ENCODE measurements around the gene ABHD3. TPM values are rescaled to one million over a fixed set of nuclear protein-coding genes. Genes with fewer than 3 reads are reported as not detected.
"Not testable (repeated sequence)": the region's sequence is repeated elsewhere in the genome, so short reads cannot be mapped to it uniquely, and the experiment has no call there.

ABHD3 gene
- total RNA-seq, result 16.7 TPM

- peak; percentile 78 to 96 (median 94) for DNase-seq (ENCODE audit: low read depth in 2 of 3, low spot score in 2 of 3)
Measured at GRCh38 chr18:21704603-21705364, at the start of gene ABHD3. Gene ABHD3 (minus strand): TSS chr18:21704774. CDS start chr18:21704665, 109 bp downstream.

- no peak for DNase-seq (ENCODE audit: low read depth in 2 of 3, low spot score in 2 of 3)
Measured at GRCh38 chr18:21747764-21748693, 43.5 kb upstream of the ABHD3 start.

GRCh38 chr18:21747268-21747667, 42.7 kb upstream of the ABHD3 start:
- DNase-seq (ENCODE audit: low read depth in 2 of 3, low spot score in 2 of 3), result no peak

- peak in 2 of 3 donors; percentile 29 to 41 for DNase-seq (ENCODE audit: low read depth in 2 of 3, low spot score in 2 of 3)
Measured at GRCh38 chr18:21745231-21745630, 40.7 kb upstream of the ABHD3 start.

GRCh38 chr18:21743166-21743832, 38.7 kb upstream of the ABHD3 start:
- DNase-seq (ENCODE audit: low read depth in 2 of 3, low spot score in 2 of 3), result no peak

GRCh38 chr18:21742315-21742687, 37.7 kb upstream of the ABHD3 start:
- no peak for DNase-seq (ENCODE audit: low read depth in 2 of 3, low spot score in 2 of 3)

GRCh38 chr18:21741562-21742314, 37.2 kb upstream of the ABHD3 start:
- DNase-seq (ENCODE audit: low read depth in 2 of 3, low spot score in 2 of 3), result peak in 1 of 3 donors; percentile 17

- no peak for DNase-seq (ENCODE audit: low read depth in 2 of 3, low spot score in 2 of 3)
Measured at GRCh38 chr18:21741312-21741561, 36.7 kb upstream of the ABHD3 start.

GRCh38 chr18:21740538-21741311, 36.2 kb upstream of the ABHD3 start, which contains the start of gene MIB1:
Gene MIB1 (plus strand): TSS chr18:21740792. CDS start chr18:21741584, 792 bp downstream.
- DNase-seq (ENCODE audit: low read depth in 2 of 3, low spot score in 2 of 3), result peak; percentile 95 to 99 (median 98)

- no peak for DNase-seq (ENCODE audit: low read depth in 2 of 3, low spot score in 2 of 3)
Measured at GRCh38 chr18:21739604-21740537, 35.3 kb upstream of the ABHD3 start.

GRCh38 chr18:21736926-21737325, 32.4 kb upstream of the ABHD3 start:
- not testable (repeated sequence) for DNase-seq (ENCODE audit: low read depth in 2 of 3, low spot score in 2 of 3)

- no peak for DNase-seq (ENCODE audit: low read depth in 2 of 3, low spot score in 2 of 3)
Measured at GRCh38 chr18:21735452-21736015, 31.0 kb upstream of the ABHD3 start.

- no peak for DNase-seq (ENCODE audit: low read depth in 2 of 3, low spot score in 2 of 3)
Measured at GRCh38 chr18:21733011-21733410, 28.4 kb upstream of the ABHD3 start.

- no peak for DNase-seq (ENCODE audit: low read depth in 2 of 3, low spot score in 2 of 3)
Measured at GRCh38 chr18:21727702-21728101, 23.1 kb upstream of the ABHD3 start.

- DNase-seq (ENCODE audit: low read depth in 2 of 3, low spot score in 2 of 3), result no peak
Measured at GRCh38 chr18:21725201-21725600, 20.6 kb upstream of the ABHD3 start.

- no peak for DNase-seq (ENCODE audit: low read depth in 2 of 3, low spot score in 2 of 3)
Measured at GRCh38 chr18:21722687-21723086, 18.1 kb upstream of the ABHD3 start.

- no peak for DNase-seq (ENCODE audit: low read depth in 2 of 3, low spot score in 2 of 3)
Measured at GRCh38 chr18:21714474-21714873, 9.9 kb upstream of the ABHD3 start.

GRCh38 chr18:21707130-21707529, 2.6 kb upstream of the ABHD3 start:
- not testable (repeated sequence) for DNase-seq (ENCODE audit: low read depth in 2 of 3, low spot score in 2 of 3)
